Lung (tissue), 12 donors: ENCODE data around the gene AGAP1. TPM values are rescaled to one million over a fixed set of nuclear protein-coding genes. Genes with fewer than 3 reads are reported as not detected.
A peak's percentile ranks its signal among the peaks of the same experiment; 100 is the strongest.

Experiments
- ATAC-seq: fragments of 200-7000 bp; cut with Tn5 transposase; one replicate; pipeline ENCODE4 v1.9.1; 2020; ENCODE audit warnings: moderate number of reproducible peaks; ENCODE audit not compliant: insufficient read depth, low FRiP score
- DNase-seq, 3 donors: peaks; one replicate each; pipeline ENCODE4 v3.0.0-alpha.2; 2013 to 2017
- H3K27ac ChIP-seq, 2 donors: one replicate each; pipeline ENCODE4 v1.5.1; 2013; ENCODE audit warnings: mild to moderate bottlenecking in 2 of 2, moderate library complexity in 2 of 2, control low read depth in 1 of 2, inconsistent platforms in 1 of 2, low read depth in 1 of 2, low read length in 1 of 2
- H3K27me3 ChIP-seq, 3 donors: one replicate each; pipeline ENCODE4 v1.5.1; 2013; ENCODE audit warnings: low read length in 2 of 3; ENCODE audit not compliant: control insufficient read depth in 3 of 3, insufficient read depth in 3 of 3
- H3K36me3 ChIP-seq, 4 donors: one replicate each; pipeline ENCODE4 v1.5.1; 2013; ENCODE audit warnings: low read length in 4 of 4, mild to moderate bottlenecking in 1 of 4, moderate library complexity in 1 of 4; ENCODE audit not compliant: control insufficient read depth in 4 of 4, insufficient read depth in 4 of 4
- H3K4me1 ChIP-seq, 5 donors: one replicate each; pipeline ENCODE4 v1.5.1; 2013; ENCODE audit warnings: low read length in 5 of 5, mild to moderate bottlenecking in 2 of 5, moderate library complexity in 1 of 5; ENCODE audit not compliant: control insufficient read depth in 5 of 5, insufficient read depth in 5 of 5
- H3K4me3 ChIP-seq: one replicate; pipeline ENCODE4 v1.5.1; 2013; ENCODE audit warnings: mild to moderate bottlenecking, control low read depth, moderate library complexity
- H3K9ac ChIP-seq, 2 donors: one replicate each; pipeline ENCODE4 v1.5.1; 2013; ENCODE audit warnings: low read length in 2 of 2, control low read depth in 1 of 2; ENCODE audit not compliant: insufficient read depth in 1 of 2
- H3K9me3 ChIP-seq, 4 donors: one replicate each; pipeline ENCODE4 v1.5.1; 2013; ENCODE audit warnings: low read length in 3 of 4, mild to moderate bottlenecking in 1 of 4, moderate library complexity in 1 of 4; ENCODE audit not compliant: control insufficient read depth in 4 of 4, insufficient read depth in 3 of 4
- CTCF ChIP-seq: IDR thresholded peaks from 2 replicates; pipeline ENCODE4 v1.5.1; 2012; ENCODE audit warnings: mild to moderate bottlenecking; ENCODE audit errors: control extremely low read depth, extremely low read depth
- whole genome bisulfite sequencing, 2 donors: extraction: QIAGEN DNeasy Blood & Tissue Kit; methylation state at CpG; one replicate each; pipeline ENCODE4 v1.1.7; 2013; 5-methylcytosine and 5-hydroxymethylcytosine counted together
- polyA plus RNA-seq, 2 donors: library from polyadenylated mRNA; stranded (reverse); fragments of 200-250 nt; gene quantifications; one replicate each; pipeline ENCODE4 v1.2.1, GENCODE V29; 2013
- total RNA-seq, 2 donors: library from RNA; depleted of rRNA in 1 of 2; stranded (reverse); fragments of >200 nt in 1 of 2; gene quantifications; one replicate each; pipeline ENCODE4 v1.2.1, GENCODE V29; 2014 to 2021
- donor health status: control.
- donor health status: control.
- donor health status: Bipolar disorder and iron deficiency.
- donor health status: healthy.
- donor health status: DM: yes; HTN: yes; CAD: no.

Gene AGAP1
- total and polyA plus RNA-seq, 4 donors = 6.6 to 39.4 (median 20.2) TPM

GRCh38 chr2:235494716-235495372 lies 1.0 kb downstream of the AGAP1 start:
- peak overlapping the region in 1 of 2 donors; percentile 32 for H3K9ac ChIP-seq
- TF ChIP-seq CTCF = no peak
- peak overlapping the region; percentile 73 for H3K4me3 ChIP-seq
- peaks cover 0 to 2% (median 0%) of the 10 kb centered on the region in 4 donors for H3K36me3 ChIP-seq
- H3K27ac ChIP-seq = peak overlapping the region in 1 of 2 donors; percentile 66
- no peaks in the 10 kb centered on the region for H3K27me3 ChIP-seq
- no peak for ATAC-seq
- peaks cover 0 to 3% (median 1%) of the 10 kb centered on the region in 4 donors for H3K9me3 ChIP-seq
- peaks cover 9 to 27% (median 11%) of the 10 kb centered on the region in 5 donors for H3K4me1 ChIP-seq
- 1% methylated on average over 72 of the region's 72 CpGs for WGBS, 2 donors
- peak; percentile 42 to 51 (median 51) for DNase-seq

GRCh38 chr2:235495373-235496238 lies 1.8 kb downstream of the AGAP1 start:
- no peak for TF ChIP-seq CTCF
- no peaks in the 10 kb centered on the region for H3K27me3 ChIP-seq
- DNase-seq (no peak), ATAC-seq (no peak)
- H3K36me3 ChIP-seq = peaks cover 0 to 2% (median 0%) of the 10 kb centered on the region in 4 donors
- WGBS, 2 donors = 24 to 33% methylated on average over 18 of the region's 18 CpGs
- H3K4me1 ChIP-seq = peaks cover 9 to 27% (median 11%) of the 10 kb centered on the region in 5 donors
- peak overlapping the region; percentile 73 for H3K4me3 ChIP-seq
- H3K9me3 ChIP-seq = peaks cover 0 to 3% (median 1%) of the 10 kb centered on the region in 4 donors
- H3K27ac ChIP-seq = peak overlapping the region in 1 of 2 donors; percentile 66
- H3K9ac ChIP-seq = peak overlapping the region in 1 of 2 donors; percentile 32

- no peak for TF ChIP-seq CTCF
- Histone ChIP-seq H3K9ac (no peak overlapping the region), H3K4me3 (no peak overlapping the region), H3K4me1 (peaks cover 9 to 27% (median 11%) of the 10 kb centered on the region in 5 donors), H3K27ac (peak overlapping the region in 1 of 2 donors; percentile 66), H3K27me3 (no peaks in the 10 kb centered on the region), H3K36me3 (peaks cover 0 to 2% (median 0%) of the 10 kb centered on the region in 4 donors), H3K9me3 (peaks cover 0 to 3% (median 1%) of the 10 kb centered on the region in 4 donors)
- WGBS, 2 donors = 76 to 77% methylated on average over 8 of the region's 8 CpGs
- DNase-seq = no peak
- ATAC-seq = no peak
Measured at GRCh38 chr2:235496239-235496621, 2.4 kb downstream of the AGAP1 start.
